ENCODE results near the gene CDX1. TPM values are rescaled to one million over a fixed set of nuclear protein-coding genes. Genes with fewer than 3 reads are reported as not detected.

The CDX1 gene
- total and polyA plus RNA-seq, 8 donors = 0.31 to 472 (median 2.0) TPM; not detected in 5

- WGBS, 5 donors = 83 to 91% (median 87%) methylated on average over 6 of the region's 6 CpGs
Observed at GRCh38 chr5:150174285-150174684, 7.7 kb downstream of the CDX1 start.

DNA sequence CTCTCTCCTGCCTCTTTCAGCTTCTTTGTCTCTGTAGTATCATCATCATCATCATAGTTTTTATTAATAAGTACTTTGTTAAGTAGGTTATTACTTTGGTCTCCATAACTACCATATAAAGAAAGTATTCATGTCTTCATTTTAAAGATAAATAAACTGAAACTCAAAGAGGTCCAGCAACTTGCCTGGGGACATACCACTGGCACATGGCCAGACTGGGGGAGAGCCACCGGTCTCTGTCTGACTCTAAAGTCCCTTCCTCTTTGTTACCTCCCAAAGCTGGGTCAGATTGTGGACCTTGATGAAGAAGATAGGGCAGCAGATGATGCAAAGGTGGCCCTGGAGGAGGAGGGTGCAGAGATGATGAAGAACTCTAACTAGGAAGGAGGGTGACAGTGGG lies 8.5 kb downstream of the CDX1 start:
- TF ChIP-seq POLR2A (IDR thresholded peaks at IDR 0.05) = no peak
- no peak for TF ChIP-seq POLR2AphosphoS5 (IDR thresholded peaks at IDR 0.05)
- TF ChIP-seq, protein P1, sequence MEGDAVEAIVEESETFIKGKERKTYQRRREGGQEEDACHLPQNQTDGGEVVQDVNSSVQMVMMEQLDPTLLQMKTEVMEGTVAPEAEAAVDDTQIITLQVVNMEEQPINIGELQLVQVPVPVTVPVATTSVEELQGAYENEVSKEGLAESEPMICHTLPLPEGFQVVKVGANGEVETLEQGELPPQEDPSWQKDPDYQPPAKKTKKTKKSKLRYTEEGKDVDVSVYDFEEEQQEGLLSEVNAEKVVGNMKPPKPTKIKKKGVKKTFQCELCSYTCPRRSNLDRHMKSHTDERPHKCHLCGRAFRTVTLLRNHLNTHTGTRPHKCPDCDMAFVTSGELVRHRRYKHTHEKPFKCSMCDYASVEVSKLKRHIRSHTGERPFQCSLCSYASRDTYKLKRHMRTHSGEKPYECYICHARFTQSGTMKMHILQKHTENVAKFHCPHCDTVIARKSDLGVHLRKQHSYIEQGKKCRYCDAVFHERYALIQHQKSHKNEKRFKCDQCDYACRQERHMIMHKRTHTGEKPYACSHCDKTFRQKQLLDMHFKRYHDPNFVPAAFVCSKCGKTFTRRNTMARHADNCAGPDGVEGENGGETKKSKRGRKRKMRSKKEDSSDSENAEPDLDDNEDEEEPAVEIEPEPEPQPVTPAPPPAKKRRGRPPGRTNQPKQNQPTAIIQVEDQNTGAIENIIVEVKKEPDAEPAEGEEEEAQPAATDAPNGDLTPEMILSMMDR (IDR thresholded peaks at IDR 0.05) = no peak
- no peak for TF ChIP-seq EP300 (IDR thresholded peaks at IDR 0.05)
- intact Hi-C loops (cut with DNase I; ENCODE audit: low total_unique reads) = no loop called here
- no peak for DNase-seq
- Histone ChIP-seq H3K9me3 (no peaks in the 10 kb centered on the region), H3K27me3 (peaks cover 0 to 11% (median 4%) of the 10 kb centered on the region in 3 donors), H3K27ac (no peak overlapping the region), H3K4me3 (no peak overlapping the region), H3K4me1 (peaks cover 0 to 7% (median 0%) of the 10 kb centered on the region in 4 donors), H3K36me3 (no peaks in the 10 kb centered on the region)
- 55 to 75% (median 64%) methylated on average over 1 of the region's 1 CpG for WGBS, 5 donors

More at GRCh38 chr5:150174285-150174684, 7.7 kb downstream of the CDX1 start:
- intact Hi-C loops (cut with DNase I; ENCODE audit: low total_unique reads) = no loop called here
- H3K36me3 ChIP-seq = no peaks in the 10 kb centered on the region
- TF ChIP-seq, protein P1 (IDR thresholded peaks at IDR 0.05) = no peak
- TF ChIP-seq POLR2A (IDR thresholded peaks at IDR 0.05) (no peak), POLR2AphosphoS5 (IDR thresholded peaks at IDR 0.05) (no peak), EP300 (IDR thresholded peaks at IDR 0.05) (no peak)
- H3K4me1 ChIP-seq = no peaks in the 10 kb centered on the region
- H3K4me3 ChIP-seq = no peak overlapping the region
- no peaks in the 10 kb centered on the region for H3K9me3 ChIP-seq
- H3K27ac ChIP-seq = no peak overlapping the region
- peaks cover 0 to 19% (median 4%) of the 10 kb centered on the region in 3 donors for H3K27me3 ChIP-seq
- no peak for DNase-seq

- intact Hi-C loops (cut with DNase I; ENCODE audit: low total_unique reads) = no loop called here
- TF ChIP-seq, protein P1 (IDR thresholded peaks at IDR 0.05) = peak in 2 of 7 experiments; percentile 22 to 23
- TF ChIP-seq POLR2AphosphoS5 (IDR thresholded peaks at IDR 0.05) = no peak
- H3K27ac ChIP-seq = no peak overlapping the region
- no peak overlapping the region for H3K4me3 ChIP-seq
- H3K27me3 ChIP-seq = peaks cover 0 to 6% (median 4%) of the 10 kb centered on the region in 3 donors
- peaks cover 0 to 12% (median 2%) of the 10 kb centered on the region in 4 donors for H3K4me1 ChIP-seq
- DNase-seq = no peak
- WGBS, 5 donors = 69 to 79% (median 75%) methylated on average over 5 of the region's 5 CpGs
- no peaks in the 10 kb centered on the region for H3K9me3 ChIP-seq
- H3K36me3 ChIP-seq = no peaks in the 10 kb centered on the region
Observed at GRCh38 chr5:150175536-150175935, 9.0 kb downstream of the CDX1 start.

DNA sequence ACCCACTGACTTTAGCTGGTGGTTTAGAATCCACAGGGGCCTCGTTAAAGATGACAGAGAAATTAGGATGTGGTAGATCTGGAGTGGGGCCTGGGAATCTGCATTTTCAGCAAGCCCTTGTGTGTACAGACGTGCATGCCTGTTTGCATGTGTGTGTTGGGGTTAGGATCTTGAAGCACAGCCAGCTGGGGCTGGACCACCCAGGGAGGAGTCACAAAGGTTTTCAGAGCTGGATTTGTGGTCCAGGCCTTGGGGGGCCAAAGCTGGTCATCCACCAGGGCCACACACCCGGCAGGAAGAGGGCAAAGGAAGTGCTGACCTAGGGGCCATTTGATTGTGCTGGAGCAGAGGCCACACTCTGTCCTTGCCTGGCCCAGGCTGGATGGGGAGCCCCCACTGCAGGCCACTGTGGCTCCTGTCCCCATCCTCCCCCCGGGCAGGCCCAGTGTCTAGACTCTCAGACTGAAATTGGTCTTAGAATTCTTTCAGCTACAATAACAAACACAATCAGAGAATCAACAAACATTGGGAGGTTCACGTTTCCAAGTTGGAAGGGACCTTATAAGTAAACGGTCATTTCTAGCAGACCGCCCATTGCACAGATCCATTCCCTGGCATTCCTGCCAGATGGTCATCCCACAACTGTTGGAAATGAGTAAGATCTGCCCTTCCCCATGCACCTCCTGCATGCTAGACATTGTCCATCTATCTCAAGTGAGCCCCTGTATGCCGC lies 10.3 kb downstream of the CDX1 start:
- no peaks in the 10 kb centered on the region for H3K36me3 ChIP-seq
- peaks cover 0 to 25% (median 9%) of the 10 kb centered on the region in 4 donors for H3K4me1 ChIP-seq
- TF ChIP-seq POLR2AphosphoS5 (IDR thresholded peaks at IDR 0.05) (no peak), POLR2A (IDR thresholded peaks at IDR 0.05) (no peak), EP300 (IDR thresholded peaks at IDR 0.05) (no peak)
- TF ChIP-seq, protein P1 (IDR thresholded peaks at IDR 0.05) = no peak
- no peak overlapping the region for H3K27ac ChIP-seq
- intact Hi-C loops (cut with DNase I; ENCODE audit: low total_unique reads) = no loop called here
- no peak overlapping the region for H3K4me3 ChIP-seq
- WGBS, 5 donors = 58 to 66% (median 63%) methylated on average over 8 of the region's 8 CpGs
- no peaks in the 10 kb centered on the region for H3K9me3 ChIP-seq
- no peak for DNase-seq
- H3K27me3 ChIP-seq = peaks cover 0 to 4% (median 0%) of the 10 kb centered on the region in 3 donors
